A549 (cell line): ENCODE results near the gene PLEKHA6. TPM values are rescaled to one million over a fixed set of nuclear protein-coding genes. Genes with fewer than 3 reads are reported as not detected.
A peak's percentile ranks its signal among the peaks of the same experiment; 100 is the strongest.

ENCODE experiments used
- ATAC-seq, 2 experiments: fragments of 200-7000 bp in 1 of 2; fragments of >200 bp in 1 of 2; cut with Nextera tagmentation in 1 of 2; cut with Tn5 transposase in 1 of 2; 3 replicates each; pipeline versions ENCODE4 v1.8.0 to v1.9.1; 2018 to 2020; ENCODE audit warnings: mild to moderate bottlenecking in 1 of 2, moderate library complexity in 1 of 2
- CTCF ChIA-PET: fragments of 300-600 bp; sonication (Branson Sonifier 250); formaldehyde crosslinking; extraction: SDS; loops from one replicate; lab custom pipeline; 2021; ENCODE audit warnings: antibody characterized with exemption, inconsistent platforms; lab: Yijun Ruan, JAX
- POLR2A ChIA-PET: fragments of 350-600 bp; formaldehyde crosslinking; extraction: SDS; loops from one replicate; lab custom pipeline; 2021; ENCODE audit warnings: antibody characterized with exemption, inconsistent platforms; lab: Yijun Ruan, JAX
- DNase-seq, 2 experiments: peaks; one replicate each; pipeline versions ENCODE4 v3.0.0 to v3.0.0-alpha.2; 2011 to 2016; ENCODE audit warnings: low read depth in 1 of 2, low spot score in 1 of 2
- FAIRE-seq: peaks from 2 replicates; lab custom pipeline; 2011; peaks lifted over from hg19 to GRCh38; lab: Jason Lieb, UNC
- H3K27ac ChIP-seq, 2 experiments: fragments of >200 bp; sonication (Bioruptor Twin); formaldehyde crosslinking; 3 replicates each; pipeline ENCODE4 v1.5.1; 2016 to 2017
- H3K4me1 ChIP-seq: fragments of >200 bp; sonication (Bioruptor Twin); formaldehyde crosslinking; 3 replicates; pipeline ENCODE4 v1.6.1; 2016
- H3K4me2 ChIP-seq: fragments of >200 bp; sonication (Bioruptor Twin); formaldehyde crosslinking; 3 replicates; pipeline ENCODE4 v1.6.1; 2016
- H3K4me3 ChIP-seq: fragments of >200 bp; sonication (Bioruptor Twin); formaldehyde crosslinking; 3 replicates; pipeline ENCODE4 v1.5.1; 2016
- H3K9me3 ChIP-seq: fragments of >200 bp; sonication (Bioruptor Twin); formaldehyde crosslinking; 3 replicates; pipeline ENCODE4 v1.6.1; 2016
- BCL3 ChIP-seq: fragments of >200 bp; sonication (Bioruptor Twin); formaldehyde crosslinking; IDR thresholded peaks from 3 replicates; pipeline ENCODE4 v1.6.1; 2016
- CTCF ChIP-seq: fragments of >200 bp; sonication (Bioruptor Twin); formaldehyde crosslinking; IDR thresholded peaks from 3 replicates; pipeline ENCODE4 v1.5.1; 2016
- EHMT2 ChIP-seq: fragments of 200-600 bp; sonication (generic); IDR thresholded peaks from 2 replicates; pipeline ENCODE4 v1.6.1; 2016; ENCODE audit warnings: antibody characterized with exemption, low read depth, mild to moderate bottlenecking, moderate library complexity
- EP300 ChIP-seq, 2 experiments: fragments of >200 bp; sonication (Bioruptor Twin); formaldehyde crosslinking; IDR thresholded peaks; 2 replicates in 1 of 2; 3 replicates in 1 of 2; pipeline ENCODE4 v1.6.1; 2016 to 2017
- FOSL2 ChIP-seq, 2 experiments: fragments of 450-650 bp in 1 of 2; fragments of >200 bp in 1 of 2; sonication (Bioruptor Twin) in 1 of 2; formaldehyde crosslinking; IDR thresholded peaks; 2 replicates each; pipeline versions ENCODE4 v1.5.0 to v1.6.1; 2016 to 2020; ENCODE audit warnings: mild to moderate bottlenecking in 1 of 2, moderate library complexity in 1 of 2
- HEYL ChIP-seq: fragments of 250-450 bp; sonication (Bioruptor Pico); IDR thresholded peaks from 2 replicates; pipeline ENCODE4 v1.8.0; 2021; ENCODE audit warnings: mild to moderate bottlenecking, moderate library complexity
- JUNB ChIP-seq: fragments of >200 bp; sonication (Bioruptor Twin); formaldehyde crosslinking; IDR thresholded peaks from 2 replicates; pipeline ENCODE4 v1.6.1; 2016
- KDM5A ChIP-seq: fragments of 200-600 bp; sonication (generic); IDR thresholded peaks from 2 replicates; pipeline ENCODE4 v1.6.1; 2016; ENCODE audit warnings: antibody characterized with exemption, mild to moderate bottlenecking
- NPAS2 ChIP-seq: fragments of 250-450 bp; sonication (Bioruptor Pico); IDR thresholded peaks from 2 replicates; pipeline ENCODE4 v1.8.0; 2022; ENCODE audit warnings: mild to moderate bottlenecking, moderate library complexity, borderline replicate concordance
- PBX3 ChIP-seq: IDR thresholded peaks from 2 replicates; pipeline ENCODE4 v1.6.1; 2012
- RAD21 ChIP-seq, 2 experiments: fragments of >200 bp in 1 of 2; sonication (Bioruptor Twin) in 1 of 2; formaldehyde crosslinking in 1 of 2; IDR thresholded peaks in 1 of 2; conservative IDR thresholded peaks in 1 of 2; 2 replicates in 1 of 2; 3 replicates in 1 of 2; pipeline ENCODE4 v1.6.1; 2012 to 2018; ENCODE audit warnings: inconsistent platforms in 1 of 2
- SMC3 ChIP-seq: fragments of >200 bp; sonication (Bioruptor Twin); formaldehyde crosslinking; IDR thresholded peaks from 3 replicates; pipeline ENCODE4 v1.6.1; 2018; ENCODE audit warnings: inconsistent platforms
- ZC3H11A ChIP-seq: fragments of 450-650 bp; IDR thresholded peaks from 2 replicates; pipeline ENCODE4 v1.6.1; 2014; ENCODE audit warnings: antibody characterized with exemption, mild to moderate bottlenecking
- WGBS: methylation state at CpG from one replicate; pipeline ENCODE4 v1.1.6; 2017; ENCODE audit errors: missing lambda C conversion rate; 5-methylcytosine and 5-hydroxymethylcytosine counted together
- polyA plus RNA-seq, 4 experiments: library from polyadenylated mRNA; depleted of rRNA in 3 of 4; stranded (reverse); fragments of >200 nt; fragmentation: RNase III in 1 of 4; extraction: RNeasy Plus Mini Kit Qiagen cat#74134 plus additional on column Dnase treatment in 1 of 4; gene quantifications; 2 replicates in 3 of 4; 3 replicates in 1 of 4; pipeline ENCODE4 v1.2.3, GENCODE V29; 2011 to 2017

Gene PLEKHA6
- polyA plus RNA-seq, 2 of the 4 experiments (the other 2 are of a cell fraction): 13.0 to 26.2 TPM

- ATAC-seq: peak; percentile 68 to 81; a peak in 5 of 6 replicates
- TF ChIP-seq BCL3: no peak
- no peak for TF ChIP-seq HEYL
- TF ChIP-seq JUNB: no peak
- peak; percentile 62 for TF ChIP-seq SMC3
- no peak for TF ChIP-seq EP300 (IDR thresholded peaks at IDR 0.05)
- peak; percentile 54 to 59; a peak in 4 of 5 replicates for TF ChIP-seq RAD21 (conservative IDR thresholded peaks at IDR 0.05 in 1 of 2, IDR thresholded peaks at IDR 0.05 in 1 of 2)
- TF ChIP-seq CTCF: peak; percentile 49
- TF ChIP-seq PBX3: no peak
- TF ChIP-seq NPAS2 (CRISPR knock-in tag): no peak
- TF ChIP-seq EHMT2: no peak
- TF ChIP-seq ZC3H11A: no peak
- no peaks in the 10 kb centered on the region for H3K9me3 ChIP-seq
- 95% methylated on average over 7 of the region's 7 CpGs for WGBS
- H3K27ac ChIP-seq: no peak overlapping the region
- POLR2A ChIA-PET: no interaction called here
- H3K4me2 ChIP-seq: no peak overlapping the region
- CTCF ChIA-PET: interaction anchor here (0.6 to 27.1 kb wide), 20 partner anchors 9 to 209 kb away, joined by 3 to 840 read pairs (median 4); partner anchors contain the start of gene GOLT1A
- peak; percentile 24 to 46 for DNase-seq
- H3K4me3 ChIP-seq: no peak overlapping the region
- H3K4me1 ChIP-seq: peaks cover 13% of the 10 kb centered on the region
- no peak for FAIRE-seq
These were observed 7.0 kb upstream of the PLEKHA6 start for GRCh38 chr1:204366759-204367158.

GRCh38 chr1:204363335-204364114, 3.8 kb upstream of the PLEKHA6 start:
- TF ChIP-seq CTCF (peak; percentile 98), RAD21 (conservative IDR thresholded peaks at IDR 0.05 in 1 of 2, IDR thresholded peaks at IDR 0.05 in 1 of 2) (peak; percentile 98), SMC3 (peak; percentile 97), NPAS2 (CRISPR knock-in tag) (no peak)
- Histone ChIP-seq H3K9me3 (no peaks in the 10 kb centered on the region), H3K4me1 (peaks cover 31% of the 10 kb centered on the region), H3K4me3 (no peak overlapping the region), H3K27ac (peak overlapping the region; percentile 48 to 71; a peak in 4 of 6 replicates), H3K4me2 (peak overlapping the region; percentile 14; the same call in 2 of the 3 replicates)
- ChIA-PET CTCF (interaction anchor here (0.6 to 27.1 kb wide), 61 partner anchors 12 to 794 kb away, joined by 3 to 840 read pairs (median 7); partner anchors contain the start of genes GOLT1A, KISS1 and REN), POLR2A (no interaction called here)
- FAIRE-seq: no peak
- DNase-seq: peak; percentile 44 to 70
- 43% methylated on average over 25 of the region's 27 CpGs for WGBS
- ATAC-seq: peak; percentile 54 to 70; a peak in 4 of 6 replicates

- no peaks in the 10 kb centered on the region for H3K9me3 ChIP-seq
- H3K27ac ChIP-seq: peak overlapping the region; percentile 48 to 71; a peak in 4 of 6 replicates
- H3K4me3 ChIP-seq: no peak overlapping the region
- WGBS: 98% methylated on average over 5 of the region's 11 CpGs
- H3K4me2 ChIP-seq: 0 out of 3 replicates have a peak overlapping the region, but pooled peaks have one; percentile 14
- H3K4me1 ChIP-seq: peaks cover 33% of the 10 kb centered on the region
- ChIA-PET CTCF (interaction anchor here (0.6 to 27.1 kb wide), 52 partner anchors 12 to 502 kb away, joined by 3 to 840 read pairs (median 8); partner anchors contain the start of genes GOLT1A, KISS1 and REN), POLR2A (no interaction called here)
- FAIRE-seq (no peak), DNase-seq (no peak), ATAC-seq (no peak)
- TF ChIP-seq FOSL2 (IDR thresholded peaks at IDR 0.05) (no peak), FOSL2 (CRISPR knock-in tag; IDR thresholded peaks at IDR 0.05) (no peak), BCL3 (no peak), KDM5A (no peak), SMC3 (no peak)
These were observed 3.2 kb upstream of the PLEKHA6 start for GRCh38 chr1:204362984-204363334.
